ENCODE data around the gene PRDM16. TPM values are rescaled to one million over a fixed set of nuclear protein-coding genes. Genes with fewer than 3 reads are reported as not detected.

The PRDM16 gene
- total RNA-seq, 4 donors from 2014 or later: 0.26 to 7.7 (median 0.35) TPM; not detected in 1

DNA sequence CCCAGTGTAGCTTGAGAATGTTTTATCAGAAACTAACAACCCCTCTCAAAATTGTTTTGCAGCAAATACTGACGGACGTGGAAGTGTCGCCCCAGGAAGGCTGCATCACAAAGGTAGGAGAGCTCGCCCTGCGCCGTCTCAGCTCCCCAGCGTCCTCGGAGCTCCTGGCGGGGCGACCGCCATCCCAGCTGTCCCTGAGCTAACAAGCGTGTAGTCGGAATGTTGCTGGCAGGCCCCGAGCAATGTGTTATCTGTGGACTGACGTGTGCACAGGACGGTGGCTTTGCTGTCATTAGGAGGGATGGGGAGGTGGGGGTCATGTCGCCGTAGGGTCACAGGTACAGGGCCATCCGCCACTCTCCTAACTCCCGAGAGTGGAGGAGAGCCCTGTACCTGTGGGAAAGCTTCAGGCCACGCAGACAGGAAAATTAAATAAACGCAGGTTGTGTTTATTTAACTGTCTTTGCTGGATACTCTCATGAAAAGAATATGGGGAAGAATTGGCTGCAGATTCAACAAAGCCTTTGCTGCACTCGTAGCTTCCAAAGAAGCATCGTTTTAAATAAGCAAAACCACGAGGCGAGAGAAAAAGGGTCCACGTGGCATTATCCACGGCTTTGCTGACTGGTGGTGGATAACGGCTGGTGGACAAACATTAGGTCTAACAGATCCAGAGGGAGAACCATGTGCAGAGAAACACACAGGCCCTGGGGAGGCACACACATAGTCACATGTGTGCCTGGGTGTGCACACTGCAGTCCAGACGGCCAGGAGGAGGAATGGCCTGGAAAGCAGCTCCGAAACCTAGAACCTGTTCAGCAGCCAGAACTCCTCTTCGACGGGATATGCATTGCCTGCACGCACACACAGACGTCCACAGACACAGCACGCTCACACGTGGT lies 175.3 kb downstream of the PRDM16 start:
- H3K27ac ChIP-seq: no peak overlapping the region

DNA sequence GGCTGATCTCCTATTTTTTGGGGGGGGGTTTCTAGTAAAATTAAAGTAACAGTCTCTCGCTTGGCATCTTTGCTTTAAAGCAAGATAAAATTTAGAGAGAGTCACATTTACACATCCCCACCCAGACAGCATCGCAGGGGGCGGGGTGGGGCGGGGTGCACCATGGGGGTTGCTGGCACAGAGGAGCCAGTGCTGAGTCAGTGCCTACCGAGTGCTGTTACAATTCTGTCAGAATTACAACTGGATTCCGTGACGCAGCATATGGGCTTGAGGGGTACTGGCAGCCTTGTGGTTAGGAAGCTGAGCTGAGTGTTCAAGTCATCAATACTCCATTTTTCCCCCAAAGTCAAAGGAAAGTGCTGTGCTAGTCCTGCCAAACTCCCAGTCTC lies 175.9 kb downstream of the PRDM16 start:
- no peaks in the 10 kb centered on the region for H3K9me3 ChIP-seq
- H3K27ac ChIP-seq: no peak overlapping the region
- peaks cover 0 to 7% of the 10 kb centered on the region in 2 donors for H3K27me3 ChIP-seq
- TF ChIP-seq POLR2A (IDR thresholded peaks at IDR 0.05) (no peak), CTCF (IDR thresholded peaks at IDR 0.05) (no peak)
- H3K36me3 ChIP-seq: no peaks in the 10 kb centered on the region
- H3K4me3 ChIP-seq: no peak overlapping the region
- DNase-seq: no peak
- intact Hi-C loops (cut with DNase I; ENCODE audit: low total_unique reads): no loop called here
- no peaks in the 10 kb centered on the region for H3K4me1 ChIP-seq

More for the DNA sequence above, 175.3 kb downstream of the PRDM16 start:
- H3K4me1 ChIP-seq: no peaks in the 10 kb centered on the region
- intact Hi-C loops (cut with DNase I; ENCODE audit: low total_unique reads): no loop called here
- H3K4me3 ChIP-seq: no peak overlapping the region
- H3K36me3 ChIP-seq: no peaks in the 10 kb centered on the region
- no peak for TF ChIP-seq POLR2A (IDR thresholded peaks at IDR 0.05)
- no peak for TF ChIP-seq CTCF (IDR thresholded peaks at IDR 0.05)
- peaks cover 0 to 7% of the 10 kb centered on the region in 2 donors for H3K27me3 ChIP-seq
- no peaks in the 10 kb centered on the region for H3K9me3 ChIP-seq
- no peak for DNase-seq

DNA sequence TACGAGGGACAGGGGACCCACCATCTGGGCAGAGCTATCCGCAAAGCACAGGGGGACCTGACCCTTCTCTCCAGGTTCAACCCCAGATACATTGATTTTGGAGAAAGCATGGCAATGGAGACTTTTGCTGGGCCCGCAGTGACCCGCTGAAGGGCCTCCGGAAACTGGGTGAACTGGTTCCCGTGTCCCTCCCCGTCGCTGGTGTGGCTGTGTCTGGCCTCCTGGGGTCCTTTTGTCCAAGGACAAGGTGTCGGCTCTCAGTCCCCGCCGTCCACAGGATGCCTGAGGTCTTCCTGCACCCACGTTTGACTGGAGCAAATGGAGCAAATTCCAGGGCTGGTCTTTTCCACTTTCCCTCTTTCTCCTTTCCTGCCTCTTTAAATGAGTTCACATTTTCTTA lies 176.3 kb downstream of the PRDM16 start:
- intact Hi-C loops (cut with DNase I; ENCODE audit: low total_unique reads): no loop called here
- Histone ChIP-seq H3K9me3 (no peaks in the 10 kb centered on the region), H3K27ac (no peak overlapping the region), H3K4me3 (no peak overlapping the region), H3K27me3 (peaks cover 0 to 7% of the 10 kb centered on the region in 2 donors), H3K36me3 (no peaks in the 10 kb centered on the region), H3K4me1 (no peaks in the 10 kb centered on the region)
- TF ChIP-seq POLR2A (IDR thresholded peaks at IDR 0.05): no peak
- no peak for TF ChIP-seq CTCF (IDR thresholded peaks at IDR 0.05)
- no peak for DNase-seq

- peaks cover 0 to 7% of the 10 kb centered on the region in 2 donors for H3K27me3 ChIP-seq
- no peak for DNase-seq
- TF ChIP-seq POLR2A (IDR thresholded peaks at IDR 0.05) (no peak), CTCF (IDR thresholded peaks at IDR 0.05) (no peak)
- H3K9me3 ChIP-seq: no peaks in the 10 kb centered on the region
- no peaks in the 10 kb centered on the region for H3K36me3 ChIP-seq
- intact Hi-C loops (cut with DNase I; ENCODE audit: low total_unique reads): no loop called here
- H3K4me1 ChIP-seq: no peaks in the 10 kb centered on the region
- no peak overlapping the region for H3K4me3 ChIP-seq
- no peak overlapping the region for H3K27ac ChIP-seq
Measured at GRCh38 chr1:3245768-3246167, 176.8 kb downstream of the PRDM16 start.

GRCh38 chr1:3246251-3246650 lies 177.2 kb downstream of the PRDM16 start:
- Histone ChIP-seq H3K27me3 (peaks cover 0 to 7% of the 10 kb centered on the region in 2 donors), H3K9me3 (no peaks in the 10 kb centered on the region), H3K36me3 (no peaks in the 10 kb centered on the region), H3K4me3 (no peak overlapping the region), H3K27ac (no peak overlapping the region), H3K4me1 (no peaks in the 10 kb centered on the region)
- no peak for TF ChIP-seq POLR2A (IDR thresholded peaks at IDR 0.05)
- TF ChIP-seq CTCF (IDR thresholded peaks at IDR 0.05): no peak
- intact Hi-C loops (cut with DNase I; ENCODE audit: low total_unique reads): no loop called here
- no peak for DNase-seq

All from uterus (tissue), 4 donors.